ENCODE data around the gene KIF2C. TPM values are rescaled to one million over a fixed set of nuclear protein-coding genes. Genes with fewer than 3 reads are reported as not detected.

KIF2C gene
- total RNA-seq, 4 donors from 2014 or later = 0.64 to 15.1 TPM; not detected in 2

- no peak for DNase-seq
- Histone ChIP-seq H3K36me3 (no peaks in the 10 kb centered on the region), H3K27me3 (no peaks in the 10 kb centered on the region), H3K4me3 (peak overlapping the region in 1 of 2 donors; percentile 45), H3K9me3 (no peaks in the 10 kb centered on the region), H3K4me1 (peaks cover 0 to 7% of the 10 kb centered on the region in 2 donors), H3K27ac (peak overlapping the region; percentile 68 to 77)
- TF ChIP-seq POLR2A (IDR thresholded peaks at IDR 0.05) = no peak
- no peak for TF ChIP-seq CTCF (IDR thresholded peaks at IDR 0.05)
- intact Hi-C loops (cut with DNase I; ENCODE audit: low total_unique reads) = loop anchor here (5.0 to 10.0 kb wide), 2 partner anchors 48 to 225 kb away; partner anchors contain the start of genes HECTD3 and UROD
Observed at GRCh38 chr1:44786841-44787426, 47.3 kb downstream of the KIF2C start.

- intact Hi-C loops (cut with DNase I; ENCODE audit: low total_unique reads) = loop anchor here (5.0 to 10.0 kb wide), 2 partner anchors 47 to 225 kb away; partner anchors contain the start of genes HECTD3 and UROD
- H3K4me1 ChIP-seq = peaks cover 0 to 7% of the 10 kb centered on the region in 2 donors
- no peaks in the 10 kb centered on the region for H3K9me3 ChIP-seq
- H3K27me3 ChIP-seq = no peaks in the 10 kb centered on the region
- H3K27ac ChIP-seq = no peak overlapping the region
- no peak for DNase-seq
- TF ChIP-seq POLR2A (IDR thresholded peaks at IDR 0.05) (no peak), CTCF (IDR thresholded peaks at IDR 0.05) (no peak)
- H3K36me3 ChIP-seq = no peaks in the 10 kb centered on the region
- no peak overlapping the region for H3K4me3 ChIP-seq
Observed at GRCh38 chr1:44787506-44787905, 47.9 kb downstream of the KIF2C start.

GRCh38 chr1:44788120-44788860 lies 48.7 kb downstream of the KIF2C start, which contains the start of gene BEST4:
Gene BEST4, minus strand, starts transcription at chr1:44788170. Its CDS starts 465 bp downstream, at chr1:44787705.
- no peak within 1 kb of the TSS for H3K4me3 ChIP-seq
- TF ChIP-seq POLR2A (IDR thresholded peaks at IDR 0.05) = no peak
- no peak for TF ChIP-seq CTCF (IDR thresholded peaks at IDR 0.05)
- no peaks in the 10 kb centered on the region for H3K9me3 ChIP-seq
- H3K4me1 ChIP-seq = peaks cover 0 to 7% of the 10 kb centered on the region in 2 donors
- intact Hi-C loops (cut with DNase I; ENCODE audit: low total_unique reads) = loop anchor here (5.0 to 10.0 kb wide), 2 partner anchors 47 to 224 kb away; partner anchors contain the start of genes HECTD3 and UROD
- no peaks in the 10 kb centered on the region for H3K27me3 ChIP-seq
- H3K36me3 ChIP-seq = no peaks in the 10 kb centered on the region
- peak within 1 kb of the TSS in 1 of 2 donors; percentile 77 for H3K27ac ChIP-seq
- no peak for DNase-seq

DNA sequence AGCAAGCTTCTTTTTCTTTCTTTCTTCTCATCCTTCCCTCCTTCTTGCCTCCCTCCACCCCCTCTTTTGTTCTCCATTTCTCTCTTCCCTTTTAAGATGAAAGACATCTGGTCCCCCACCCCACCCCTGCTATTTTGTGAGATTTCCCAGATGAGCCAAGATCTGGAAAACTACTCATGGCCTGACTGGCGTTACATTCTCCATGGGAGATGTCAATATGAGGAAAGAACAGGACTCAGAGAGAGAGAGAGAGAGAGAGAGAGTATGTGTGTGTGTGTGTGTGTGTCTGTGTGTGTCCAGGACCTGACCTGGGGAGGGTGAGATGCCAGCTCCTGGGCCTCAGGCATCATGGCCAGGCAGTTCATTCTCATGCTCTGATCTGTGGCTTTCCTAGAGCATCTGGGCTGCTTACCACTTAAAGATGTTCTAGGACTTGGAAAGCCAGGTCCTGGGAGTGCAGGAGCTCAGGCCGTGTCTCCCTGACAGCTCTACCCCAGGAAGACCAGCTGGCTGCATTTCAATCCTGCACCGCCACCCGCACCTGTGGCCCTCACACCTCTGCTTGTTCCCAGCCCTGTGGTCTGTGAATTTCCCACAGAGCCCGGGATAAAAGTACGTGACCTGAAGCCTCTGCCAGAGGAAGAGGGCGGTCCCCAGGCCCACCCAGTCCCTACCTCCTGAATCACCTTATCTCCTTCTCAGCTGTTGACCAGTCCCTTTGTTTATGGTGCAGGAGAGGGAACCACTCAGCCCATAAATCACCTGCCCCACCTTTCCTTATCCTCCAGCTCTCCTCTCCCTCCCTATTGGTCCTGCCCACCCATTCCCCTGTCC lies 51.5 kb downstream of the KIF2C start:
- Histone ChIP-seq H3K9me3 (no peaks in the 10 kb centered on the region), H3K36me3 (no peaks in the 10 kb centered on the region), H3K4me3 (no peak overlapping the region), H3K27ac (no peak overlapping the region), H3K4me1 (no peaks in the 10 kb centered on the region), H3K27me3 (no peaks in the 10 kb centered on the region)
- TF ChIP-seq POLR2A (IDR thresholded peaks at IDR 0.05) = no peak
- TF ChIP-seq CTCF (IDR thresholded peaks at IDR 0.05) = no peak
- intact Hi-C loops (cut with DNase I; ENCODE audit: low total_unique reads) = no loop called here
- DNase-seq = no peak

Measured in uterus (tissue), 4 donors.